ENCODE results near the gene ELN. TPM values are rescaled to one million over a fixed set of nuclear protein-coding genes. Genes with fewer than 3 reads are reported as not detected.

The ELN gene
- total RNA-seq, 1 experiment from 2014 or later = 0.37 TPM

DNA sequence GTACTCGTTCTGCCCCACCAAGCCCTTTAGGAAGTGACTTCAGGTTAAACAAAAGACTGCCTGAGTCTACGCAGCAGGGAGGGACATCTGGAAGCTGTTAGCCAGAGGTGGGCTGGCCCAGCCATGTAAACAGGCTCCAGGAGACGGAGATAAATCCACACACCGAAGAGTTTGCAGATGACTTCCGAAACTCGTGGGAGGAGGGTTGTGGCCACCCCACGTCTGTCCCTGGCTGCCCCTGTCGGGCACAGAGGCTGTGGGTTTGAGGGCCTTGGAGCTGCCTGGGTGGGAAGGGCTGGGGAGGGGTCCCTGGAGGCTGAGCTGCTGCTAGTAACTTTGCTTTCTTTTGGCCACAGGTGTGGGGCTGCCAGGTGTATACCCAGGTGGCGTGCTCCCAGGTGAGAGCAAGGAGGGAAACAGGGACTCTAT, 15.6 kb downstream of the ELN start:
- Histone ChIP-seq H3K4ac (ENCODE audit: low read depth, low read length) (no peak overlapping the region), H3K9me3 (ENCODE audit: control insufficient read depth, low read depth, low read length) (no peaks in the 10 kb centered on the region), H2BK15ac (ENCODE audit: low read depth, low read length) (no peak overlapping the region), H4K5ac (ENCODE audit: insufficient read length, low read depth, low read length) (no peak overlapping the region), H3K56ac (ENCODE audit: insufficient read length, low read depth, low read length) (no peak overlapping the region), H3K23me2 (ENCODE audit: insufficient read length, low read depth, low read length, poor library complexity, severe bottlenecking) (no peaks in the 10 kb centered on the region), H3K79me1 (ENCODE audit: insufficient read depth, low read depth, low read length, poor library complexity, severe bottlenecking) (no peaks in the 10 kb centered on the region), H2AFZ (ENCODE audit: low read length) (no peak overlapping the region), H4K8ac (replicated peaks; ENCODE audit: insufficient read length, low read depth, low read length) (no peak overlapping the region), H2AK5ac (ENCODE audit: insufficient read length, low read length) (no peak overlapping the region), H2BK120ac (ENCODE audit: low read depth, low read length, poor library complexity, severe bottlenecking) (no peak overlapping the region), H3K18ac (ENCODE audit: insufficient read length, low read depth, low read length) (no peak overlapping the region), H3T11ph (ENCODE audit: low read length) (no peak overlapping the region), H3K27me3 (ENCODE audit: insufficient read depth, low read length) (no peaks in the 10 kb centered on the region), H3K9ac (ENCODE audit: extremely low read depth, insufficient read length, low read length) (no peak overlapping the region), H2BK12ac (ENCODE audit: insufficient read length, low read depth, low read length) (no peak overlapping the region), H4K91ac (ENCODE audit: insufficient read length, low read depth, low read length) (no peak overlapping the region), H2BK20ac (ENCODE audit: low read depth, low read length, poor library complexity, severe bottlenecking) (no peak overlapping the region), H3K27ac (ENCODE audit: insufficient read length, low read depth, low read length) (no peak overlapping the region), H3K4me2 (ENCODE audit: insufficient read depth, insufficient read length, low read length) (no peak overlapping the region), H3K14ac (ENCODE audit: insufficient read depth, low read length) (no peak overlapping the region), H3K79me2 (ENCODE audit: insufficient read depth, low read length) (no peaks in the 10 kb centered on the region), H2BK5ac (ENCODE audit: insufficient read length, low read length) (no peak overlapping the region), H3K23ac (ENCODE audit: insufficient read length, low read depth, low read length) (no peak overlapping the region), H3K4me1 (ENCODE audit: insufficient read depth, low read length) (no peaks in the 10 kb centered on the region; the same call in 1 of the 2 replicates), H4K20me1 (ENCODE audit: control insufficient read depth, insufficient read depth, insufficient read length) (no peaks in the 10 kb centered on the region)
- TF ChIP-seq, protein P1, sequence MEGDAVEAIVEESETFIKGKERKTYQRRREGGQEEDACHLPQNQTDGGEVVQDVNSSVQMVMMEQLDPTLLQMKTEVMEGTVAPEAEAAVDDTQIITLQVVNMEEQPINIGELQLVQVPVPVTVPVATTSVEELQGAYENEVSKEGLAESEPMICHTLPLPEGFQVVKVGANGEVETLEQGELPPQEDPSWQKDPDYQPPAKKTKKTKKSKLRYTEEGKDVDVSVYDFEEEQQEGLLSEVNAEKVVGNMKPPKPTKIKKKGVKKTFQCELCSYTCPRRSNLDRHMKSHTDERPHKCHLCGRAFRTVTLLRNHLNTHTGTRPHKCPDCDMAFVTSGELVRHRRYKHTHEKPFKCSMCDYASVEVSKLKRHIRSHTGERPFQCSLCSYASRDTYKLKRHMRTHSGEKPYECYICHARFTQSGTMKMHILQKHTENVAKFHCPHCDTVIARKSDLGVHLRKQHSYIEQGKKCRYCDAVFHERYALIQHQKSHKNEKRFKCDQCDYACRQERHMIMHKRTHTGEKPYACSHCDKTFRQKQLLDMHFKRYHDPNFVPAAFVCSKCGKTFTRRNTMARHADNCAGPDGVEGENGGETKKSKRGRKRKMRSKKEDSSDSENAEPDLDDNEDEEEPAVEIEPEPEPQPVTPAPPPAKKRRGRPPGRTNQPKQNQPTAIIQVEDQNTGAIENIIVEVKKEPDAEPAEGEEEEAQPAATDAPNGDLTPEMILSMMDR (conservative IDR thresholded peaks at IDR 0.05) = no peak
- Mint-ChIP-seq H3K36me3 (ENCODE audit: insufficient read depth in 1 of 3, low read depth in 3 of 3) (no peaks in the 10 kb centered on the region), H3K4me1 (peaks cover 30 to 43% of the 10 kb centered on the region in 2 experiments), H3K4me3 (peak overlapping the region in 1 of 2 experiments; percentile 41; a peak in 3 of 5 replicates), H3K27ac (peak overlapping the region in 2 of 3 experiments; percentile 75 to 96; a peak in 5 of 7 replicates), H3K27me3 (ENCODE audit: low read depth) (no peaks in the 10 kb centered on the region), H3K9me3 (no peaks in the 10 kb centered on the region)
- WGBS (ENCODE audit: extremely low coverage, insufficient read length, low lambda C conversion rate) = no CpG with 5 or more reads among the region's 9 CpGs
- peak; percentile 78 for DNase-seq
